MM.1S (cell line): ENCODE data around the gene GPR87.

Experiments
- CTCF ChIP-seq: fragments of 300-600 bp; sonication (generic); IDR thresholded peaks from 2 replicates; pipeline ENCODE4 v1.5.1; 2016; ENCODE audit warnings: antibody characterized with exemption, low read length, mixed read lengths
- EZH2 ChIP-seq: fragments of 300-600 bp; sonication (generic); optimal IDR thresholded peaks from 2 replicates; pipeline ENCODE3; 2017; ENCODE audit warnings: low read depth, mild to moderate bottlenecking, antibody characterized with exemption, low read length, mixed read lengths
- EZH2phosphoT487 ChIP-seq: fragments of 300-600 bp; sonication (generic); IDR thresholded peaks from 2 replicates; pipeline ENCODE4 v1.6.1; 2018; ENCODE audit warnings: antibody characterized with exemption, low read length

- no peak for TF ChIP-seq CTCF
- TF ChIP-seq EZH2: no peak
- TF ChIP-seq EZH2phosphoT487: no peak
Measured at GRCh38 chr3:151248772-151249337, 67.8 kb downstream of the GPR87 start.
